Measurements from ENCODE around the gene ATG10.
"Not testable (repeated sequence)": the region's sequence is repeated elsewhere in the genome, so short reads cannot be mapped to it uniquely, and the experiment has no call there.

The ATG10 gene

GRCh38 chr5:82058710-82059109 lies 86.9 kb downstream of the ATG10 start:
- no peak for DNase-seq

GRCh38 chr5:82066791-82067190 lies 95.0 kb downstream of the ATG10 start:
- no peak for DNase-seq

GRCh38 chr5:82068042-82068441 lies 96.2 kb downstream of the ATG10 start:
- not testable (repeated sequence) for DNase-seq

GRCh38 chr5:82068723-82069122 lies 96.9 kb downstream of the ATG10 start:
- no peak for DNase-seq

GRCh38 chr5:82072138-82072537 lies 100.3 kb downstream of the ATG10 start:
- no peak for DNase-seq

GRCh38 chr5:82073179-82073578 lies 101.4 kb downstream of the ATG10 start:
- peak; percentile 68 for DNase-seq

GRCh38 chr5:82074950-82075349 lies 103.1 kb downstream of the ATG10 start:
- peak; percentile 11 for DNase-seq

- no peak for DNase-seq
Measured at GRCh38 chr5:82077496-82077895, 105.7 kb downstream of the ATG10 start.

- no peak for DNase-seq
Measured at GRCh38 chr5:82091617-82092016, 119.8 kb downstream of the ATG10 start.

- DNase-seq = no peak
Measured at GRCh38 chr5:82095536-82095935, 123.7 kb downstream of the ATG10 start.

- no peak for DNase-seq
Measured at GRCh38 chr5:82096249-82096648, 124.4 kb downstream of the ATG10 start.

- DNase-seq = peak; percentile 2
Measured at GRCh38 chr5:82100303-82101077, 128.7 kb downstream of the ATG10 start.

GRCh38 chr5:82104872-82105271 lies 133.0 kb downstream of the ATG10 start:
- DNase-seq = no peak

- no peak for DNase-seq
Measured at GRCh38 chr5:82105457-82105856, 133.6 kb downstream of the ATG10 start.

GRCh38 chr5:82106207-82106606 lies 134.4 kb downstream of the ATG10 start:
- DNase-seq = no peak

GRCh38 chr5:82106756-82107155 lies 134.9 kb downstream of the ATG10 start:
- no peak for DNase-seq

- DNase-seq = peak; percentile 5
Measured at GRCh38 chr5:82107267-82107666, 135.4 kb downstream of the ATG10 start.

GRCh38 chr5:82109013-82109412 lies 137.2 kb downstream of the ATG10 start:
- DNase-seq = no peak

GRCh38 chr5:82109915-82110314 lies 138.1 kb downstream of the ATG10 start:
- not testable (repeated sequence) for DNase-seq

- no peak for DNase-seq
Measured at GRCh38 chr5:82111191-82111590, 139.4 kb downstream of the ATG10 start.

GRCh38 chr5:82115858-82116257 lies 144.0 kb downstream of the ATG10 start:
- DNase-seq = no peak

- DNase-seq = no peak
Measured at GRCh38 chr5:82119889-82120288, 148.1 kb downstream of the ATG10 start.

- DNase-seq = no peak
Measured at GRCh38 chr5:82129723-82130285, 158.0 kb downstream of the ATG10 start.

GRCh38 chr5:82130602-82131001 lies 158.8 kb downstream of the ATG10 start:
- DNase-seq = no peak

GRCh38 chr5:82137205-82137604 lies 165.4 kb downstream of the ATG10 start:
- no peak for DNase-seq
